CD4-positive, alpha-beta T cell treated with Interleukin-1 beta for 1 hour (primary cell): Measurements from ENCODE around the gene SLC41A2.

Experiments used
- DNase-seq, 2 donors: peaks; one replicate each; pipeline ENCODE4 v3.0.0-alpha.2; 2020 to 2022

The SLC41A2 gene

GRCh38 chr12:104929977-104930376, 28.1 kb downstream of the SLC41A2 start:
- DNase-seq: no peak

GRCh38 chr12:104929368-104929767, 28.7 kb downstream of the SLC41A2 start:
- DNase-seq: no peak

- no peak for DNase-seq
These were observed 29.9 kb downstream of the SLC41A2 start for GRCh38 chr12:104928036-104928745.

- no peak for DNase-seq
These were observed 32.6 kb downstream of the SLC41A2 start for GRCh38 chr12:104925501-104925900.

GRCh38 chr12:104921340-104921739, 36.8 kb downstream of the SLC41A2 start:
- no peak for DNase-seq

GRCh38 chr12:104911942-104912341, 46.1 kb downstream of the SLC41A2 start:
- no peak for DNase-seq

GRCh38 chr12:104910196-104910840, 47.8 kb downstream of the SLC41A2 start:
- no peak for DNase-seq

- DNase-seq: no peak
These were observed 48.3 kb downstream of the SLC41A2 start for GRCh38 chr12:104909761-104910160.
